Mesenteric fat pad (tissue), 1 donor: ENCODE data around the gene MEGF8. TPM values are rescaled to one million over a fixed set of nuclear protein-coding genes. Genes with fewer than 3 reads are reported as not detected.

Experiments used
- DNase-seq: peaks from one replicate; pipeline ENCODE4 v3.0.0-alpha.2; 2020; ENCODE audit warnings: low spot score
- microRNA-seq: library from miRNA; unstranded; fragments of <30 nt; microRNA quantifications from one replicate; pipeline ENCODE4 v1.2.0, GENCODE V29; 2020; ENCODE audit warnings: borderline number of aligned reads
- total RNA-seq: library from RNA; stranded (reverse); fragmentation: NEBNext Ultra II Directional; extraction: Animal tissue kit (Norgen Biotek cat#: 25700); gene quantifications from one replicate; pipeline ENCODE4 v1.2.1, GENCODE V29; 2021
- donor health status: DM: yes; HTN: yes; CAD: no.

The MEGF8 gene
- total RNA-seq, 1 donor from 2014 or later = 25.8 TPM

DNA sequence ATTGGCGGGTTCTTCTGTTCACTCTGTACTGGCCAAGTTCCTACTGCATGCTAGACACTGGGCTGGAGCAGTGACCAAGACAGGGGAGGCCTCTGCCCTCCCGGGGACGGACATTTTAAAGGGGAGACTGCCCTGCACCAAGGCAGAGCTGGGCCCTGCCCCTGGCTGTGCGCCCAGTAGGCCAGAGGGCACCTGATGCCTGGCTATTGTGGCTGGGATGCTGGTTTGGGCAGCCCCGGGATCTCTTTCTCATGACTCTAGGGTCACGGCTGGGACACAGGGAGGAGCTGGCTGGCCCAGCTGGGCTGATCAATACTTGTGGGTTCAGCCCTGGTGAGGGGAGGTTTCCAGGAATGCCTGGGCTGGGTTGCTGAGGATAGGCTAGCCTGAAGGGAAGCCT, 84.0 kb downstream of the MEGF8 start:
- DNase-seq = no peak

DNA sequence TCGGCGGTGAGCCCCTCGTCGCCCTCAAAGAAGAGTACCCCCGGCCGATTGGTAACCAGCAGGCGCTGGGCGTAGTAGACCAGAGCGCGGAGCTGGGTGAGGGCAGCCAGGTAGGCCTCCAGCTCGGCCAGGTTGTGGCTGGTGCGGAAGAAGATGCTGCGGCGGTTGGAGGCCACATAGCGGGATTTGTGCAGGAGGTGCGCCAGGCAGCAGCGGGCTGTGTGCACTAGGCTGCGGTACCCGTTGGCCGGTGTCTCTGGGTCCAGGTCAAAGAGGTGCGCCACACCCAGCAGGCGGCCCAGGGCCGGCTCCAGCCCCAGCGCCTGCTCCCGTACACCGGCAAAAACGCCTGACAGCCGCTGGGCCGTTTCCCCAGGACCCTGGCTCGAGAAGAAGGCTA, 84.9 kb downstream of the MEGF8 start:
- no peak for DNase-seq

DNA sequence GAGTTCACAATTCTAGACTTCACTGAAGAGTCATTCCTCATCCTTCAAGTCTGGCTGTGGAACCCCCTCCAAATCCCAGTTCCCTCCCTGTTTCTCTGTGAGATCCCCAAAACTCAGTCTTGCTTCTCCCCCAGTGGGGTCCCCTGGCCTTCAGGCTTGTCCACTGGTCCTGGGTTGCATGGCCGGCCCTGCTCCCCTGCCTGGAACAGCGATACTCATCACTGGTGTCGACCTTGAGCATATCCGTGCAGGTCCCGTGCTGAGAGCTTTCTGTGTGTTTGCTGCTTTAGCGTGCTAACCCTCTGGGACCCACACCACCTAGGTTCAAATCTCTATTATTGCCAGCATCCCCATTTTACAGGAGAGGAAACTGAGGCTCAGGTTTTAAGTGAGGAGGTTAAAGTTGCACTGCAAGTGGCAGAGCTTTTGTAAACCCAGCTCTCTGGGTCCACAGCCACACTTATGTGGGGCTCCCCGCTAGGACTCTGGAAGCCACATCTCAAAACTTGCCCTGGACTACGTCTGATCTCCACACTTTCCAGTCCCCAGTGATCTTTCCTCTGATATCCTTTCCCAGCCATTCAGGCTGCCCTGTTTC, 86.2 kb downstream of the MEGF8 start:
- no peak for DNase-seq

DNA sequence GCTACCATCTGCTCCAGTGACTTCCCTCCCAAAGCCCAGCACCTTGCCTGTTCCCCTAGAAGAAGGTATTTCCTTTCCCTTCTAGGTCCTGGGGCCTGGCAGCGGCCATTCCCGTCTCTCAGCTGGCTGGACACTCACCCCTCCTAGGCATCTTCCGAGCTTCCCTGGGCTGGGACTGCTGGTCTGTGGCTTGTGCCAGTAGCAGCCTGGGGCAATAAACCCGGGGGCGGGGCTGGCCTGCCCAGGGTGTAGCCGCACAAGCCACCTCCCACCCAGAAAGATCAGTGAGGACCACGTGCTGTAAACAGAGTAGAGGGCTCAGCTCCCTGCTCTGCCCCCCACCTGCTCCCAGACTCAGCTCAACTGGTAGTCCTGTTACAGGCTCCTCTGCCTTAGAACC, 86.8 kb downstream of the MEGF8 start:
- DNase-seq = no peak

DNA sequence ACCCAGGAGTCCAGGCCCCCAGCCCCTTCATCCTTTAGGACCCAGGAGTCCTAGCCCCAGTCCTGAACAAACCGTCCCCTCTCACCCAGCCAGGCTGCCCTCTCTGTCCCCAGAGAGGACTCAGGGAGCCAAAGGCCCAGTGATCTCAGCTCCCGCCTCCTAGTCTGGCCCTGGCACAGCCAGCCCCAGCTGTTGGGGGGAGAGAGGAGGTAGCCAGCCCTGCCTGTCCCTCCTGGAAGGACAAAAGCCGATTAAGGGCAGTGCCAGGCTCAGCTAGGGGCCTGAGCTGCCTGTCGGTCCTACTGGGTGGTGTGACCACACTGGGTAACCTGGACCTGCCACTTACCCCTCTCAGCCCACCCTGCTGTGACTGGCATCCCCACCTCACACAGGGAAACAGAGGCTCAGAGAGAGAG, 87.2 kb downstream of the MEGF8 start:
- DNase-seq = no peak

DNA sequence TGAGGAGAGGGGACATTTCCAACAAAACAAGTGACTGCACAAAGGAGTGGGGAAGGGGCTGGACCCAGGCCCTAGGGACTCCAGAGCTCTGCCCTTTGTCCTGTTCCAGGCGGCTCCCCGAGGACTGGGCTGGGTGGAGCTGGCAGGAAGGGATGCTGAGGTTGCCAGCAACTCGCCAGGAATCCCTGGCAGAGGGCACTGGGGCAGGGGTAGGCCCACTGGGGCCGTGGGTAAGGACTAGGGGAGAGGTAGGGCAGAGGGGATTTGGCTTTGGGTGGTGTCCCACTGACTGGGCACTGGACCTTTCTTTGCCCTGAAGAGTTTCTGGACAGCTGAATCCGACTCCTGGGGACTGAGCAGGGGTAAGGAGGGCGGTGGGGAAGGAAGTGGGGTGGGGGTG, 93.9 kb downstream of the MEGF8 start:
- DNase-seq = no peak

DNA sequence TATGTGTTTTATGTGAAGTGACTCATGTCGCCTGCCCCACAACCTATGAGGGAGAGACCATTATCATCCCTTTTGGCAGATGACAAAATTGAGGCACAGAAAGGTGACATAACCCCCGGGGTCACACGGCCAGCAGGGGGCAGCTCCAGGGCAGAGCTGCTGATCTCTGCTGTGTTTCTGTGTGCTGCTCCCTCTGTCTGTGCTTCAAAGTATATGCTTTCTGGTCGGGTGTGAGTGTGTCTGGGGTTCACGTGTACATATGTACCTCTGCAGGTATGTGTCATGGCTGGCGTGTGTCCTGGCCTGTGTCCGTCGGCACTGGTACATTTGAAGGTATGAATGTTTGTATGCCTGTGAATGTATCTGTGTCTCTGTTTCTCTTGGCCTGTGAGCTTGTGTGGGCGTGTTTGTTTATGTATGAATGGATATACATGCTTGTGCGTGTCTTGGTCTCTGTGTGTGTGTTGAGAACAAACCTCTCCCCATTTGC, 94.7 kb downstream of the MEGF8 start:
- no peak for DNase-seq

DNA sequence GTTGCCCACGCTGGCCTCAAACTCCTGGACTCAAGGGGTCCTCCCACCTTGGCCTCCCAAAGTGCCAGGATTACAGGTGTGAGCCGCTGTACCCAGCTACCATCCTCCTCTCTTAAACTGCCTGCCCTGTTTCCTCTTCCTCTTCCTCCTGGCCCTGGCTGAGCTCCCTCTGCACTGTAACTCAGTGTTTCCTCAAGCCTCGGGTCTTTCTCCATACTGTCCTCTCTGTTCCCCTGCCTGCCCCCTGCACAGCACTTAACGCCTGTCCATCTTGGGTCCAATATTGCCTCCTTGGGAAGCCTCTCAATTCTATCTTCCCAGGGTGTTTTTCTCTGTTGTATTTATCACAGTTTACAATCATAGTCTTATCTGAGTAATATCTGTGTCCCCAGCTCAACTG, 95.7 kb downstream of the MEGF8 start:
- no peak for DNase-seq

DNA sequence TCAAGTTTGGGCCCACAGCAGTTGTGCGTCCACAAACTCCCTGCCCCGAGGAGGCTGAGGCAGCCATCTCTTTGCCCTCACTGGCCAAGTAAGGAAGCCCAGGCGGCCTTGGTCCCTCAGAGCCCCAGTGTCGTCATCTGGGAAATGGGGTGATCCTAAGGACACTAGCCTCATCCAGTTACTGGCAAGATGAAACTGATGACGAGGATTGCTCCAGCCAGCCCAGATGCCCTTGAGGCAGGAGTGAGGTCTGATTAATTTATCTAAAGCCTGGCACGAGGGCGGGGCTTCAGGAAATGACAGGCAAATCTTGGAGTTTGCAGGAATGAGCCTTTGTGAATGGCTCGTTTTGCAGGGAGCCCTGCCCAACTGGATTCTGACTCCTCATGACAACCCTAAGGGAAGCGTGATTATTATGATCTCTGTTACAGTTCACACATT, 96.2 kb downstream of the MEGF8 start:
- no peak for DNase-seq

DNA sequence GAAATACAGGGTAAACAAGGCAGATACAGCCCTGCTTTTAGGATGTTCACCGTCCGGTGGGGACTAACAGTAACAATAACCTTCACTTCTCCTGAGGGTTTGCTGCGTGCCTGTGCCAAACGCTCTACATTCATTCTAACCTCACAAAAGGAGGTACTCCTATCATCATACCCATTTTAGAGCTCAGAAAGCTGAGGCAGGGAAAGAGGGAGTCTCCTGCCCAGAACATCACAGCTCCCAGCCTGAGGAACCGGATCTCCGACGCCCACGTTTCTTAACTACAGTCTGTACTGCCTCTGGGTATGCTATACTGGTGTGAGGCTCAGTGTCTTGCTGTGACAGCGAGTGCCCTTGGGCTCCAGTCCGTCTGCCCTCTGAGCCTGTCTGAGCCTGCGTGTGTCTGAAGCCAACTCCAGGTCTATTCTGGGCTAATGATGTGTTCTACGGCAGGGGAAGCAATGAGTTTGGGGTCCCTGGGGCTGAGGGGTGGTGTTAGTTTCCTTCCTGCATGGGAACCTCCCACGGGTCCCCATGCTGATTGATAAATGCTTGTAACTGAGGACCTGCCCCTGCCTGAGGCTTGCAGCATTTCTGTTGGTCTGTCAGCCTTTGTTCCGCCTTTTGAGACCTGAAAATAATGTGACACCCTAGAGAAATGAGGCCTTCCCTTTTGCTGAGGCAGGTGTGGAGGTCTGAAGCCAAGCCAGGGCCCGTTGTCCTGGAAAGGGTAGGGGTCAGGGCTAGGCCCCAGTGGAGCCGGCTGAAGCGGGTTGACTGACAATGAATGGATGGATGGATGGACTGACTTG, 96.9 kb downstream of the MEGF8 start:
- DNase-seq = no peak

DNA sequence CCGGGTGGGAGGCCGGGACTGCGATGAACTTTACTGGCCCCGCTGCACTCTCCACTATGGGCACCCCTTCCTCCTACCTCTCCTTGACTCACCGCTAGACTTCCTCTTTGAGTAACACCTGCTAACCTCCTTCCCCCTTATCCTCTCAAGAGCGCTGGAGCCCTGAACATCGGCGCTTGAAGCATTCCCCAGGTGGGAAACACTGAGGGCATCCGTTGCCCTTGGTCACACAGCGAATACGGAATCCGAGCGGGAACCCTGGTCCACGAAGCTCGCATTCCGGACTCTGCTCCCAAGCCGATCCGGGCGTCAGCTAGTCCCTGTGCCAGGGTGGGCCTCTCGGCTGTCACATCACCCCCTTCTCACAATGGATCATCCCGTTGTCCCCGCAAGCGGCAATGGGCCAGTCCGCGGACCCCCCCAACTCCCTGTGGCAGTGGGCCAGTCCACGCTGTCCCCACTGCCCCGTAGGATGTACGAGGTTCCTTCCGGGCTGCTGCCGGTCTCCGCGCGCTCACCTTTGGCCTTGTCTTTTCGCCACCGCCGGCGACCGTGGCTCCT, 97.5 kb downstream of the MEGF8 start:
- no peak for DNase-seq

DNA sequence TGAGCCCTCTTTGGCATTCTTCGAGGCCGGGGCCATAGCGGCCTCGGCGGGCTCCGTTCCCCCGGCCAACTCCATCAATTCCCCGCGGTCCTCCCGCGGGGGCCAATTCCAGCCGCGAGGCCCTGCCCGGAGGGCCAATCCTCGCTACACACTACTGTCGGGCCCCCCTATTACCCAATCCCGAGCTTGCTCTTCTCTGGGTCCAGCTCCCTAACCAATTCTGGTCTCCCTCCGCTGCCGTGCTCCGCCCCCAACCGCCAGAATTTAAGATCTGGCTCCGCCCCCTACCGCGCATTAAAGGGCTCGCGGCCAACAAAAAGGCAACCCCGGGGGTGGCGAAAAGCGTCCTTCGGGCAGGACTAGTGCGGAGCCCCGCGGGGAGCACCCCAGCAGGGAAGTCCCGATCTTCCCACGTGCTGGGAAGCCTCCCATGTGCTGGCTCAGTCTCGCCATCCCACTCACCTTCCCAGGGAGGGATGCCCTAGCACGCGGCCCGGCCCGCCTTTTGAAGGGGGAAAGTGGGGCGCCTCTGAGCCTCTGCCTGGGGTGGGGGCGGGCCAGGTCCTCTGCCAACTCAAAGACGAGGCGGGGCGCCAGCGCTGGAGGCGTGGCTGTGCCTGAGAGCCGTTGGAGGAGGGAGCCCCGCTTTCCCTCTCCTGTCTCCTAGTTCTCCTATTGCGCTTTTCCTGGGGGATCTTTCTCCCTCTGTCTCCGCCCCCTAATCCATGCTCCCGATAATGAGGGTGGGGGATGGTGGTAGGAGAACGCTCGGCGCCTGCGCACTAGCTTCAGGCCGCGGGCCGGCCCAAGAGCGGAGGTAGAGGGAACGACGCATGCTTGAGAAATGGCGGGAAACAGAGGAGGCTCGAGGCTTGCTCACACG, 98.3 kb downstream of the MEGF8 start:
- DNase-seq = peak; percentile 95

DNA sequence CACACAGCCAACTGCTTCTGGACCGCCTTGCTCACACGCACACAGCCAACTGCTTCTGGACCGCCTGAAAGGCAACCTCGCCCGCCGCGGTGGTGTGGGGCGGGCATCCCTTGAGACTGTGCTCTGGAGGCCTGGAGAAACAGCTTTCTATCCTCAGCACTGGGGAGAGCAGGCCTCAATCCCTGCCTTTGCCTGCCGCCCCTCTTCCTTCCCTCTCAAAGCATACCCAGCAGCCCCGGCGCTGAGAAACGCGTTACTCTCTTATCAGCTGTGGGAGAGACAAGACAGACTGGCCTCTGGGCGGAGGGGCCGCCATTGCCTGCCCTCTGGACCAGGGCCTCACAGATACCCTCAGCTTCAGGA, 98.9 kb downstream of the MEGF8 start:
- no peak for DNase-seq

DNA sequence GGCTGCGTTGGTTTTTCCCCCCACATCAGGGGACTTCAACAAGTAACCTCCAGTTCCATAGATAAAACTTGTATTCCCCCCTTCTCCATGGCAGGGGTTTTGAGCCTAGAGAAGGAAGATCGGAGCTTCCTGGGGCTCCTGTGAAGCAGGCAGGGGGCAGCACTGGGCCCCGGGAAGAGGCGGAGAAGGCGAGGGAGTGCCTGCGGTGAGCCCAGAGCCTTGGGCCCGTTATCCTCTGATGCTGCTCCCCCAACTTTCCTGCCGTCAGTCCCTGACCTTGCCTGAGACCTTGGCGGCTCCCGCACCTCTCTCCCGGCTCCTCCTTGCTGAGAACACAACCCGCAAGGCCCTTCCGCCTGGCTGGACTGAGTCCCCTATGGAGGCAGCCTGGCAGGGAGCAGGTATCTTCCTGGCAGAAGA, 99.3 kb downstream of the MEGF8 start:
- DNase-seq = no peak

DNA sequence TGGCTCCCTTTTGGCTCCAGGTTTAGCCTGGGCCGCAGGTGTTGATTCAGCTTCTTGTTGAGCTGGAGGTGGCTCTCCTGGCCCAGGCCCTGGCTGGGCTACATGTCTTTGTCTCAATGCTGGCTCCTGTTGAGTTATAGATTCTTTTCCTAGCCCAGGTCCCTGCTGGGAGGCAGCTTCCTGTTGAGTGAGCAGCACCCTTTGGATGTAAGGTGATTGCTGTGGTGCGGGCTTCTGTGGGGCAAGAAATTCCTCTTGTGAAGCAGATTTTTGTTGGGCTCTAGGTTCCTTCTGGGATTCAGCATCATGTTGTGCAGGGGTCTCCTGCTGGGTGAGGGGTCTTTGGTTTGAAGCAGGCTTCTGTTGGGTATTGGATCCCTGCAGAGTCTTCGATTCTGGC, 101.2 kb downstream of the MEGF8 start:
- no peak for DNase-seq

DNA sequence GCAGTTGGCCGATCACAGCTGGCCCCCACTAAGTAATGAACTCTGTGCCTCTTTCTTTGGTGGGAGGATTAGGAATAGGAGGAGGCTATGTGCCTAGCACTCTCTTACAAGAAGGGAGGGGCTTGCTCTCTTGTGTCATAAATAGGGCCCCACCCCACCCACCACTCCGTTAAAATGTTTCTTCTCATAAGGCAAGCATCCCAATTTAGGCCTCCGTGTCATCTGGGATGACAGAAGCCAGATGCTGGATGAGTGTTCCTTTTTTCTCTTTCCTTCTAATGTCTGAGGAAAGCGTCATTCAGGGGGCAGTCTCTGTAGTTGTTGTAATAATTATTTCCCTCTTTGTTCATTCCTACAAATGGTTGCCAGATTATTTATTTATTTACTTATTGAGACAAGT, 101.9 kb downstream of the MEGF8 start, which contains the start of gene LIPE:
LIPE (minus strand) TSS at position 76 of the 400 bp plus-strand sequence. CDS start 239 bp downstream, outside the sequence.
- DNase-seq = no peak

Small RNA genes within 50 kb of the gene (microRNA-seq; reads per million reads assigned to microRNA genes)
- gene MIR8077 = not detected

Other genes starting within 250 kb of the MEGF8 start
- 8.9 TPM for gene ZNF574, start 249.5 kb upstream of the MEGF8 start, total RNA-seq
- 2.7 TPM for gene POU2F2, start 193.2 kb upstream of the MEGF8 start, total RNA-seq
- 12.4 TPM for gene DEDD2, start 108.0 kb upstream of the MEGF8 start, total RNA-seq
- 8.1 TPM for gene ZNF526, start 105.3 kb upstream of the MEGF8 start, total RNA-seq
- 36.0 TPM for gene GSK3A, start 83.0 kb upstream of the MEGF8 start, total RNA-seq
- gene ERF, start 70.5 kb upstream of the MEGF8 start, total RNA-seq = 55.5 TPM
- 57.9 TPM for gene CIC, start 56.4 kb upstream of the MEGF8 start, total RNA-seq
- not detected for gene PRR19, start 23.5 kb upstream of the MEGF8 start, total RNA-seq
- gene PAFAH1B3, start 23.0 kb upstream of the MEGF8 start, total RNA-seq = 5.2 TPM
- not detected for gene TMEM145, start 12.3 kb upstream of the MEGF8 start, total RNA-seq
- 2.2 TPM for gene CNFN, start 64.7 kb downstream of the MEGF8 start, total RNA-seq
- 1,893 TPM for gene LIPE, start 101.8 kb downstream of the MEGF8 start, total RNA-seq
- not detected for gene CXCL17, start 117.3 kb downstream of the MEGF8 start, total RNA-seq
- 25.6 TPM for gene CEACAM1, start 202.8 kb downstream of the MEGF8 start, total RNA-seq